Testis (tissue), 2 donors: ENCODE data around the gene SERP2.

Source experiments
- CTCF ChIP-seq, 3 experiments: fragments of 450-650 bp in 2 of 3; fragments of 200-600 bp in 1 of 3; sonication (generic) in 1 of 3; IDR thresholded peaks; one replicate each; pipeline ENCODE4 v1.5.1; 2016 to 2019; ENCODE audit warnings: antibody characterized with exemption in 3 of 3, mild to moderate bottlenecking in 2 of 3, moderate library complexity in 1 of 3
- POLR2A ChIP-seq: fragments of 450-650 bp; IDR thresholded peaks from one replicate; pipeline ENCODE4 v1.6.1; 2017; ENCODE audit warnings: antibody characterized with exemption, mild to moderate bottlenecking, moderate library complexity

- TF ChIP-seq CTCF (IDR thresholded peaks at IDR 0.05) (no peak), POLR2A (no peak)
Measured at GRCh38 chr13:44407891-44408290, 34.3 kb downstream of the SERP2 start.
